Measurements from ENCODE around the gene EVI5L. TPM values are rescaled to one million over a fixed set of nuclear protein-coding genes. Genes with fewer than 3 reads are reported as not detected.
"Not testable (repeated sequence)": the region's sequence is repeated elsewhere in the genome, so short reads cannot be mapped to it uniquely, and the experiment has no call there.

The EVI5L gene
- total and polyA plus RNA-seq, 2 of the 4 experiments (the other 2 are of a cell fraction), result 12.7 to 14.6 TPM

DNA sequence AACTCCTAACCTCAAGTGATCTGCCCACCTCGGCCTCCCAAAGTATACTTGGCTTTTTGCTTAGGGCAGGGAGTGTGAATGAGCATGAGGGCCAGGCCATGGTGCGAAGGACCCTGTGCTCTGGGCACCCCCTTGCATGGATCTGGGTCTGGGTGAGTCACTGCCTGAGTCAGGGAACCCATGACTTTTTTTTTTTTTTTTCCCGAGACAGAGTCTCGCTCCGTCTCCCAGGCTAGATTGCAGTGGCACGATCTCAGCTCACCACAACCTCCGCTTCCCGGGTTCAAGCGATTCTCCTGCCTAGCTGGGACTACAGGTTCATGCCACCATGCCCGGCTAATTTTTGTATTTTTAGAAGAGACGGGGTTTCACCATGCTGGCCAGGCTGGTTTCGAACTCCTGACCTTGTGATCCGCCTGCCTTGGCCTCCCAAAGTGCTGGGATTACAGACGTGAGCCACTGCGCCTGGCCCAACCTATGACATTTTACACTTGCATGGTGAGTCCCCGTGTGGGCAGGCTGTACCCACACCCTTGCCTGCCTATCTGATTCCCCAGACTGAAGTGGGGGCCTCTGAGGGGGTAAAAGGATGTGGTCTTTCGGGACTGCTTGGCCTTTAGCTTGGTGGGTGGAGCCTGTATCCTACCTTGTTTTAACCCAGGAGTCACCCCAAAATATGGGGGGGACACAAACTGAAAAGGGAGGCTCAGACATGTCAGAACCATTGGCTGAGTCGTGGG is 63.5 kb downstream of the EVI5L start:
- H3K27me3 ChIP-seq (ENCODE audit: control insufficient read depth, insufficient read depth, low read length); H2BK15ac ChIP-seq (ENCODE audit: low read depth, low read length); dilution Hi-C loops (cut with HindIII; ENCODE audit: low sequenced_read_pairs, unreplicated experiment); BruUV-seq (replicated peaks); in situ Hi-C loops (cut with MboI; ENCODE audit: low sequenced_read_pairs); H3K23ac ChIP-seq (ENCODE audit: low read depth, low read length); intact Hi-C loops (cut with micrococcal nuclease); H3K9me3 ChIP-seq (ENCODE audit: control insufficient read depth, insufficient read depth, low read length); H3K4me1 ChIP-seq (ENCODE audit: control insufficient read depth, insufficient read depth, low read length); H3K4me3 ChIP-seq (ENCODE audit: insufficient read depth, low read depth, low read length); POLR2A ChIA-PET (ENCODE audit: unreplicated experiment); H3K36me3 ChIP-seq (ENCODE audit: control insufficient read depth, insufficient read depth, low read length); H3K9me1 ChIP-seq (ENCODE audit: insufficient read depth, low read length); H3K14ac ChIP-seq (replicated peaks; ENCODE audit: low read depth, low read length); H4K5ac ChIP-seq (ENCODE audit: low read depth, low read length); H4K91ac ChIP-seq (ENCODE audit: insufficient read depth, low read depth, low read length); H4K20me1 ChIP-seq (ENCODE audit: insufficient read depth, low read length); H3K18ac ChIP-seq (ENCODE audit: low read depth, low read length); H3K9ac ChIP-seq (ENCODE audit: low read depth, low read length); H3K4me2 ChIP-seq (ENCODE audit: low read depth, low read length); H4K8ac ChIP-seq (ENCODE audit: low read depth in 2 of 2, low read length in 2 of 2); H3K27ac ChIP-seq (ENCODE audit: insufficient read depth, low read length); ATAC-seq (ENCODE audit: low read depth); H2BK5ac ChIP-seq (ENCODE audit: low read depth, low read length, poor library complexity, severe bottlenecking); H3K56ac ChIP-seq (ENCODE audit: extremely low read depth, insufficient read depth, low read length); H2BK20ac ChIP-seq (ENCODE audit: low read depth, low read length); H2BK120ac ChIP-seq (ENCODE audit: low read depth, low read length): not testable (repeated sequence)
- peak; percentile 61 for TF ChIP-seq FOS (IDR thresholded peaks at IDR 0.05; ENCODE audit: low read depth, low read length)
- H2AK5ac ChIP-seq (ENCODE audit: low read depth, low read length), result peak overlapping the region; percentile 2; the same call in 1 of the 2 replicates
- CTCF ChIA-PET, result interaction anchor here (1.1 to 1.6 kb wide), 2 partner anchors 10 to 27 kb away, joined by 3 to 7 read pairs; partner anchors contain the start of gene MAP2K7
- WGBS, 2 experiments (ENCODE audit: extremely low coverage in 2 of 2, insufficient read length in 1 of 2), result 79% methylated on average over 12 of the region's 18 CpGs; no CpG with 5 or more reads in 1 of the 2 experiments
- peaks cover 6 to 37% of the 10 kb centered on the region in 2 experiments for H3K79me1 ChIP-seq (ENCODE audit: low read depth in 1 of 2, low read length in 2 of 2)
- DNase-seq, result peak; percentile 62
- peak overlapping the region; percentile 31 for H3K4ac ChIP-seq (ENCODE audit: low read depth, low read length)
- H2AK9ac ChIP-seq (replicated peaks; ENCODE audit: low read depth, low read length, poor library complexity), result peak overlapping the region; percentile 72
- H2AFZ ChIP-seq (replicated peaks; ENCODE audit: low read length, poor library complexity), result peak overlapping the region; percentile 32
